ENCODE data around the gene TUBD1. TPM values are rescaled to one million over a fixed set of nuclear protein-coding genes. Genes with fewer than 3 reads are reported as not detected.
"Not testable (repeated sequence)": the region's sequence is repeated elsewhere in the genome, so short reads cannot be mapped to it uniquely, and the experiment has no call there.

The TUBD1 gene
- total and polyA plus RNA-seq, 2 donors (not counting 1 experiment from before 2014, with no cell fraction given): 5.7 to 20.0 TPM

DNA sequence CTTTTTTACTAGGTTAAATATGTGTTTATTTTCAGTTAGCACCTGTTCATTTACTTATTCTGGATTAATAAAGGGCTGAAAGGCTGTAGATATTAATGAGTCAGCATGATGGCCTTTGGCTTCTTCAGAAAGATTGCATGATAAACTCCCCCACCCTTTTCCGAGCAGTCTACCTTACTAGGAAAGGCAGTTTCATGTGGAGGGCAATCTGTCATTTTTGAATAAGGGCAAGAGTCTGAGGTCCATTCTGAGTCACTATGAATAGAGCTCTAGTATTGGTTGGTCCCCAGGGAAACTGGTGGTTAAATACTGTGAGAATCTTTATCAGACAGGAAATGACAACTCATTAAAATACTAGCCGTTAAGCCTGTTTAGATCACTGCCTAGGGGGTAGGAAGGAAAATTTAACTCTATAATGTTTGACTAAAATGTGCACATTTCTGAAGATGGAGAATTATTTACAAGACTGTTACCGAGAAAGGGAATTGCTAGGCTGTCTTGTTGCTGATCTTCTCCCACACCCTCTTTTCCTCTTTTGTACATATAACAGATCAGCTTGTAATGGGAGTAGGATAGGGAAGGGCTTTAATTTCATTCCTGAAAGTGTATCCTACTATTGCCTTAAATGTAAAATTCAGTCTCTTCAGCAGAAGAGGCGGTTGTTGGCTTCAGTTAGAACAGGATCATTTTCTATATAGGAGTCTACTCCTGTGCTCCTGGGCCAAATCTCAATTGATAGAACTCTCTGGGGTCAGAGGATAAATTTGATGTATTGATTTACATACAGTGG lies 63.3 kb downstream of the TUBD1 start:
- ChIA-PET POLR2A (interaction anchor here (1.0 to 2.1 kb wide), 3 partner anchors 8 to 43 kb away, joined by 4 to 9 read pairs (median 4); no protein-coding TSS in a partner anchor), CTCF (interaction anchor here (0.8 to 2.4 kb wide), 9 partner anchors 10 to 83 kb away, joined by 3 to 15 read pairs (median 5); no protein-coding TSS in a partner anchor)
- Mint-ChIP-seq H3K27ac (peak overlapping the region; percentile 79), H3K4me1 (peaks cover 72% of the 10 kb centered on the region), H3K4me3 (peak overlapping the region; percentile 72), H3K27me3 (no peaks in the 10 kb centered on the region), H3K9me3 (ENCODE audit: insufficient read depth) (no peaks in the 10 kb centered on the region)
- TF ChIP-seq EZH2 (IDR thresholded peaks at IDR 0.05; ENCODE audit: borderline replicate concordance, insufficient read depth, low read depth, low read length, poor library complexity, severe bottlenecking): no peak
- TF ChIP-seq, protein P1, sequence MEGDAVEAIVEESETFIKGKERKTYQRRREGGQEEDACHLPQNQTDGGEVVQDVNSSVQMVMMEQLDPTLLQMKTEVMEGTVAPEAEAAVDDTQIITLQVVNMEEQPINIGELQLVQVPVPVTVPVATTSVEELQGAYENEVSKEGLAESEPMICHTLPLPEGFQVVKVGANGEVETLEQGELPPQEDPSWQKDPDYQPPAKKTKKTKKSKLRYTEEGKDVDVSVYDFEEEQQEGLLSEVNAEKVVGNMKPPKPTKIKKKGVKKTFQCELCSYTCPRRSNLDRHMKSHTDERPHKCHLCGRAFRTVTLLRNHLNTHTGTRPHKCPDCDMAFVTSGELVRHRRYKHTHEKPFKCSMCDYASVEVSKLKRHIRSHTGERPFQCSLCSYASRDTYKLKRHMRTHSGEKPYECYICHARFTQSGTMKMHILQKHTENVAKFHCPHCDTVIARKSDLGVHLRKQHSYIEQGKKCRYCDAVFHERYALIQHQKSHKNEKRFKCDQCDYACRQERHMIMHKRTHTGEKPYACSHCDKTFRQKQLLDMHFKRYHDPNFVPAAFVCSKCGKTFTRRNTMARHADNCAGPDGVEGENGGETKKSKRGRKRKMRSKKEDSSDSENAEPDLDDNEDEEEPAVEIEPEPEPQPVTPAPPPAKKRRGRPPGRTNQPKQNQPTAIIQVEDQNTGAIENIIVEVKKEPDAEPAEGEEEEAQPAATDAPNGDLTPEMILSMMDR (IDR thresholded peaks at IDR 0.05): no peak
- H3K27me3 ChIP-seq (replicated peaks in 1 of 4; ENCODE audit: control extremely low read depth in 1 of 4, control insufficient read depth in 3 of 4, insufficient read depth in 4 of 4, low read length in 3 of 4): no peaks in the 10 kb centered on the region
- H4K20me1 ChIP-seq (ENCODE audit: control insufficient read depth, insufficient read depth, low read length, poor library complexity, severe bottlenecking): no peaks in the 10 kb centered on the region
- intact Hi-C loops (cut with micrococcal nuclease): loop anchor here (1.0 kb wide), 3 partner anchors 8 to 43 kb away; no protein-coding TSS in a partner anchor
- peak overlapping the region in 1 of 5 experiments; percentile 21 for H3K4me3 ChIP-seq (ENCODE audit: control extremely low read depth in 1 of 5, extremely low read depth in 1 of 5, insufficient read depth in 1 of 5, low read depth in 2 of 5, low read length in 4 of 5)
- ATAC-seq (ENCODE audit: low read depth) (peak; percentile 88), DNase-seq (peak; percentile 77)
- peaks cover 44 to 59% of the 10 kb centered on the region in 2 donors for H3K4me1 ChIP-seq (ENCODE audit: control insufficient read depth in 2 of 2, insufficient read depth in 2 of 2, low read length in 2 of 2)
- H2AFZ ChIP-seq (ENCODE audit: insufficient read depth, low read depth, low read length, poor library complexity, severe bottlenecking): no peak overlapping the region
- H3K79me2 ChIP-seq (ENCODE audit: control insufficient read depth, insufficient read depth, low read length): peaks cover 10% of the 10 kb centered on the region
- H3K9ac ChIP-seq (ENCODE audit: low read length): peak overlapping the region; percentile 12
- H3K27ac ChIP-seq (ENCODE audit: low read length in 2 of 2): peak overlapping the region in 1 of 2 donors; percentile 27
- no peaks in the 10 kb centered on the region for H3K9me3 ChIP-seq (ENCODE audit: control extremely low read depth in 1 of 3, control insufficient read depth in 2 of 3, insufficient read depth in 1 of 3, low read length in 2 of 3)
- H3K4me2 ChIP-seq (replicated peaks; ENCODE audit: low read depth, low read length, poor library complexity, severe bottlenecking): peak overlapping the region; percentile 43
- H3K36me3 ChIP-seq (replicated peaks in 1 of 2; ENCODE audit: control extremely low read depth in 1 of 2, control insufficient read depth in 1 of 2, extremely low read depth in 1 of 2, insufficient read depth in 2 of 2, low read length in 1 of 2): peaks cover 0 to 2% of the 10 kb centered on the region in 2 experiments
- no CpG with 5 or more reads among the region's 4 CpGs for WGBS (ENCODE audit: insufficient coverage)

DNA sequence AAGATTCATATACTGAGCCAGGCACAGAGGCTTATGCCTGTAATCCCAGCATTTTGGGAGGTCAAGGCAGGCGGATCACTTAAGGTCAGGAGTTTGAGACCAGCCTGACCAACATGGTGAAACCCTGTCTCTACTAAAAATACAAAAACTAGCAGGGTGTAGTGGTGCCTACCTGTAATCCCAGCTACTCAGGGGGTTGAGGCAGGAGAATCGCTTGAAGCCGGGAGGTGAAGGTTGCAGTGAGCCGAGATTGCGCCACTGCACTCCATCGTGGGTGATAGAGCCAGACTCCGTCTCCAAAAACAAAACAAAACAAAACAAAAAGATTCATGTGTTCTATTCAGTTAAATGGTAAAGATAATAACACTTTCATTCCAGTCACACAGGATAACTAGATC lies 63.9 kb downstream of the TUBD1 start:
- intact Hi-C loops (cut with micrococcal nuclease): loop anchor here (1.0 kb wide), 3 partner anchors 8 to 43 kb away; no protein-coding TSS in a partner anchor
- H3K79me2 ChIP-seq (ENCODE audit: control insufficient read depth, insufficient read depth, low read length); H3K27me3 Mint-ChIP-seq; DNase-seq; H3K9me3 Mint-ChIP-seq (ENCODE audit: insufficient read depth); H3K9me3 ChIP-seq (ENCODE audit: control extremely low read depth in 1 of 3, control insufficient read depth in 2 of 3, insufficient read depth in 1 of 3, low read length in 2 of 3); H4K20me1 ChIP-seq (ENCODE audit: control insufficient read depth, insufficient read depth, low read length, poor library complexity, severe bottlenecking); H3K27me3 ChIP-seq (replicated peaks in 1 of 4; ENCODE audit: control extremely low read depth in 1 of 4, control insufficient read depth in 3 of 4, insufficient read depth in 4 of 4, low read length in 3 of 4); H3K4me3 ChIP-seq (ENCODE audit: control extremely low read depth in 1 of 5, extremely low read depth in 1 of 5, insufficient read depth in 1 of 5, low read depth in 2 of 5, low read length in 4 of 5); H3K27ac ChIP-seq (ENCODE audit: low read length in 2 of 2); ATAC-seq (ENCODE audit: low read depth); H3K36me3 ChIP-seq (replicated peaks in 1 of 2; ENCODE audit: control extremely low read depth in 1 of 2, control insufficient read depth in 1 of 2, extremely low read depth in 1 of 2, insufficient read depth in 2 of 2, low read length in 1 of 2); H2AFZ ChIP-seq (ENCODE audit: insufficient read depth, low read depth, low read length, poor library complexity, severe bottlenecking): not testable (repeated sequence)
- ChIA-PET CTCF (interaction anchor here (0.8 to 2.4 kb wide), 9 partner anchors 10 to 83 kb away, joined by 3 to 15 read pairs (median 5); no protein-coding TSS in a partner anchor), POLR2A (interaction anchor here (1.0 to 2.1 kb wide), 3 partner anchors 9 to 42 kb away, joined by 4 to 9 read pairs (median 4); no protein-coding TSS in a partner anchor)
- peak overlapping the region; percentile 79 for H3K27ac Mint-ChIP-seq
- H3K4me1 ChIP-seq (ENCODE audit: control insufficient read depth in 2 of 2, insufficient read depth in 2 of 2, low read length in 2 of 2): peaks cover 44 to 59% of the 10 kb centered on the region in 2 donors
- peaks cover 72% of the 10 kb centered on the region for H3K4me1 Mint-ChIP-seq
- WGBS (ENCODE audit: insufficient coverage): no CpG with 5 or more reads among the region's 7 CpGs
- peak overlapping the region; percentile 72 for H3K4me3 Mint-ChIP-seq
- H3K4me2 ChIP-seq (replicated peaks; ENCODE audit: low read depth, low read length, poor library complexity, severe bottlenecking): peak overlapping the region; percentile 43
- peak overlapping the region; percentile 12 for H3K9ac ChIP-seq (ENCODE audit: low read length)
